Measurements from ENCODE around the gene JAG1. TPM values are rescaled to one million over a fixed set of nuclear protein-coding genes. Genes with fewer than 3 reads are reported as not detected.
"Not testable (repeated sequence)": the region's sequence is repeated elsewhere in the genome, so short reads cannot be mapped to it uniquely, and the experiment has no call there.

Gene JAG1
- polyA plus RNA-seq, 3 donors, result 169 to 228 (median 174) TPM

- DNase-seq (ENCODE audit: extremely low read depth in 1 of 11, low read depth in 9 of 11, low spot score in 4 of 11), result no peak
Measured at GRCh38 chr20:10605547-10606195, 68.1 kb downstream of the JAG1 start.

DNA sequence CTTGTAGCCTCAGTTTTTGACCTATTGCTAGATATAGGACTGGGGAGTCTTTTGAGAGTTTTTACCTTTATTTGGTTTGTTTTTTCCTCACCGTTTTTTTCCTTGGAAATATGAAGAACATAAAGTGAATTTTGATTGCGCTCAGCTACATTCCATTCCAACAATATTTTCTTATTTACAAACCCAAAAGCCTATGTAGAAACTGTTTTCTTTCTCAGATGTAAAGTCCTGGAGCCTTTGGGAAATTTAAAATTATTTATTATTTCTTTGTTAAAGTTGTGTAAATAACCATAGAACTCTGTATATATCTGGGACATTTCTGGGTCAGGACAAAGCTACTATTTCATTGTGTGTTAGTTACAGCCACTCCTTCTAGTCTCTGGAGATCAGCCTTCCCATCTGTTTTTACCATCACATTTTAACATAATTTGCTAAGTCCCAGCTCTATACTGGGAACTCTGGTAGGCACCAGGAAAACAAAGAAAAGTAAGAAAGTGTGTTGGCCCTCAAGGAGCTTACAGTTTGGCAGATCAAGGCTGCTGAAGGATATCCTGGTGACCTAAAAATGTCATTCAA lies 68.8 kb downstream of the JAG1 start:
- DNase-seq (ENCODE audit: extremely low read depth in 1 of 11, low read depth in 9 of 11, low spot score in 4 of 11), result no peak

DNA sequence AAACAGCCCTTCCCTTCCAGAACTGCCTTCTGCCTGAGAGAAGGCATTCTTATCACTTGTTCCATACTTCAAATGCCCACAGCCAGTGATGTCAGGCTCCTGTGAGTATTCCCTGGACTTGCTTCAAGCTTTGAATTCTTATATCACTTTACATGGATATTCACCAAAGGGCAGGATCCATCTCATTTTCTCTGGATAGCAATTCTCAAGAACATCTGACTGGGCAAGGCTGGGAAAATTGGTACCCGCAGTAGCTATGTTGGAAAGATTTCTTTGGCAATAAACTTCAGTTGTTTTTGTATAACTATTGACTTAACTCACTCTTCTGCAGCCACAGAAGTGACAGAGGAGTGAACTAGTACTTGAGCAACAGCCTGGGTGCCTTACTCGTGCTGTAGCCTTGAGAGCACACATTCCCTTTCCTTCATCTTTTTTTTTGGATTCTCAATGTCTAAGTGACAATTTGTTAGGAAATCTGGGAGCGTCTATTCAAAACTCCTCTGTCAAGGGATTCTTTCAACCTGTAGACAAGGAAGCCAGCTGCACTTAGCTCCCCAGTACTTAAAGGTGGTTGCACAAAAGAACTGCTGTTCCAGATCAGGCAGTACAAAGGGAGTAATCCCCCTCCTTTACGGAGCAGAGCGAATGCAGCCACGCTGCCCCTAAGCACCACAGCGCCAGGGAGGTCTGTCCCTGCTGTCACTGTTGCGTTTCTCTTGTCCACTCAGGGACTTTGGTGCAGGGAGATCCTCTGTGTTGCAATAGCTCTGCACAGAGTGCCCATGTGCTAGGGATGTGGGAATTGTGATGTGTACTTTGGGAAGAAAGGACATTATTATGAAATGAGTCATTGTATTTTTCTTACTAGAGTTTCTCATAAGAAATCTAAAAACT lies 69.6 kb downstream of the JAG1 start:
- no peak for DNase-seq (ENCODE audit: extremely low read depth in 1 of 11, low read depth in 9 of 11, low spot score in 4 of 11)

- no peak for DNase-seq (ENCODE audit: extremely low read depth in 1 of 11, low read depth in 9 of 11, low spot score in 4 of 11)
Measured at GRCh38 chr20:10603378-10603777, 70.4 kb downstream of the JAG1 start.

GRCh38 chr20:10602221-10602871 lies 71.5 kb downstream of the JAG1 start:
- DNase-seq (ENCODE audit: extremely low read depth in 1 of 11, low read depth in 9 of 11, low spot score in 4 of 11), result no peak

- DNase-seq (ENCODE audit: extremely low read depth in 1 of 11, low read depth in 9 of 11, low spot score in 4 of 11), result no peak
Measured at GRCh38 chr20:10597637-10598036, 76.2 kb downstream of the JAG1 start.

- no peak for DNase-seq (ENCODE audit: extremely low read depth in 1 of 11, low read depth in 9 of 11, low spot score in 4 of 11)
Measured at GRCh38 chr20:10596710-10597121, 77.1 kb downstream of the JAG1 start.

DNA sequence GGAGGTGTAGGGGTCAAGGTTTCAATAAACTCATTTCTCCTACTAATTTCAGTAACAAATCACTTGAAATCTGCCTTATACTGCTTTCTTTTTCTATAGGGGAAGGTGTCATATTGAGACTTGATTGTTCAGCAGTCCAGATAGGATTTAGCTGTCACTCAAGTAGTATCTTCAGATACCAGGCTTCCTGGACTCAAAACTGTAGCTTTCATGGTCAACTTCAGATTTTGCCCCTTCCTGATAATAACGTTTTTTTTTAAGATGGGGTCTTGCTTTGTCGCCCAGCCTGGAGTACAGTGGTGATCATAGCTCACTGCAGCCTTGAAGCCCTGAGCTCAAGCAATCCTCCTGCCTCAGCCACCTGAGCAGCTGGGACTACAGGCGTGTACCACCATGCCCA lies 77.8 kb downstream of the JAG1 start:
- DNase-seq (ENCODE audit: extremely low read depth in 1 of 11, low read depth in 9 of 11, low spot score in 4 of 11), result no peak

GRCh38 chr20:10595266-10595665 lies 78.5 kb downstream of the JAG1 start:
- no peak for DNase-seq (ENCODE audit: extremely low read depth in 1 of 11, low read depth in 9 of 11, low spot score in 4 of 11)

- DNase-seq (ENCODE audit: extremely low read depth in 1 of 11, low read depth in 9 of 11, low spot score in 4 of 11), result no peak
Measured at GRCh38 chr20:10594296-10594868, 79.4 kb downstream of the JAG1 start.

- no peak for DNase-seq (ENCODE audit: extremely low read depth in 1 of 11, low read depth in 9 of 11, low spot score in 4 of 11)
Measured at GRCh38 chr20:10591946-10592521, 81.8 kb downstream of the JAG1 start.

DNA sequence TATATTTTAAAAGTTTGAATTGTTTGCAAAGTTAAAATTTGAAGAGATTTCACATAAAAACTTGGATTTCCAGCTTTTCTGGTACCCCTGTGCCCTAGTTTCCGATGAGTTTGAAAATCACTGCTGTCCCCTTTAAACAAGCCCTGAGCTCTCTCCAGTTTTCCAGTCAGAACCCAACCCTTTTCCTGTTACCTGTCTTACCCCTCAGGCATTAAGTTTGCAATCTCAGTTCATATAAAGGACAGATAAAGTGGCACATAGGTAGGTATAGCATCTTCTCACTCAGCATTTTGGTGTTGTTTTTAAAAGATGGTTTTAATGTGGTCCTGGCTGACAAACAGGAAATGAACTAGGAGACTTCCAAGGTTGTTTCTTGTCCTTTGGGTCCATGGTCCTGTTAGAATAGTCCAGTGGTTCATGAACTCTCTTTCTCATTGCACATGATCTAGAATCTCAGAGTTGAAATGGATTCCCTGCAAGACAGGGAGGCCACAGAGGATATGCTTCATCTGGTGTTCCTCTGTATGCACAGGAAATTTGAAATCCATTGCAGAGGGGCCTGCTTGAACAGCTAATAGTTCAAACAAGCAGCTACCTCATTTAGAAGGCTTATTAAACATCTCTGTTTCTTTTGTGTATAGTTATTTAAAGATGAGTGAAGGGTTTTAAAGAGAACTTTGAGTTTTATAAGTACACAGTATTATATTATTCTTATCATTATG lies 82.7 kb downstream of the JAG1 start:
- DNase-seq (ENCODE audit: extremely low read depth in 1 of 11, low read depth in 9 of 11, low spot score in 4 of 11), result no peak

- not testable (repeated sequence) for DNase-seq (ENCODE audit: extremely low read depth in 1 of 11, low read depth in 9 of 11, low spot score in 4 of 11)
Measured at GRCh38 chr20:10590446-10590845, 83.4 kb downstream of the JAG1 start.

Other genes with a start within 250 kb of the JAG1 start
- 10 to 100 TPM; 28.4 to 34.3 (median 32.7) TPM for gene MKKS, start 239.8 kb downstream of the JAG1 start, polyA plus RNA-seq (ENCODE audit: insufficient read length in 3 of 3)
- gene SLX4IP, start 238.7 kb downstream of the JAG1 start, polyA plus RNA-seq (ENCODE audit: insufficient read length in 3 of 3), result 10 to 100 TPM in 1 of 3 donors, 1 to 10 TPM in 2; 6.8 to 10.7 (median 8.3) TPM